ENCODE data around the gene RHOB.

Gene RHOB

DNA sequence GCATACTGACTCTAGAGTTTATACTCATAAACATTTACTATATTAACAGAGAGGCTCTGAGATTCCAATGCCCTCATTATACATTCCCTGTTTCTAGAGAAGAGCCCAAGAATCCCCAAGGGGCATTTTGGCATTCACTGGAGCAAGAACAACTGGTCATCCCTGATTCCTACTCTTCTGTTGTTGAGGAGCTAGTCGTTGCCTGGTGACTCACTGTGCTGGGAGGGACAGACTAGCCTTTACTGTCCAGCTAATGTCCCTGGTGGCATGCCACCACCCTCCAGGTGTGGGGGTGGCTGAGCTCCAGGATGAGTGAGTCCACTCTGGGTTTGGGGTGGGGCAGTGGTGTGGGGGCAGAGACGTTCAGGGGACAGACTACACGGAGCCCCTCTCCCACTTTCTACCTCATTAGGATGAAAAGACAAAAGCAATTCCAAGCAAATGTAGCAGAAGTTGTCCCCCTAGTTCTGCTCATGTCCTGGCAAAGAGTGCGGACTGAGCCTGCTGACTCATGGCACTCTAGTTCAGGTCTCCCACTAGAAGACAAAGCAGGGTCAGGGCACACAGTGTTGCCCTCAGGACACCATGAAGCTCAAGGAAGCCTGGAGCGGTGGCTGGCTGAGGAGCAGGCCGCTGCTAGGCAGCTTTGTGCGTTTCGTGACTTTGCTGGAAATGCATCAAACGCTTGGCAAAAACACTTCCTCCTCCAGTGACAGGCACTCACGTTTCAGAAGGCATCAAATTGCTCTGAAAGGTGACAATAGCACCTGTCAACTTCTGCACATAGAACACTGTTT lies 49.4 kb downstream of the RHOB start:
- no peak for TF ChIP-seq FOXP2 (optimal IDR thresholded peaks at IDR 0.05; ENCODE audit: borderline replicate concordance, extremely low read depth, extremely low read length, insufficient read depth)
- no peak for TF ChIP-seq POLR2AphosphoS5 (IDR thresholded peaks at IDR 0.05; ENCODE audit: low read depth, low read length)
- TF ChIP-seq, protein P1, sequence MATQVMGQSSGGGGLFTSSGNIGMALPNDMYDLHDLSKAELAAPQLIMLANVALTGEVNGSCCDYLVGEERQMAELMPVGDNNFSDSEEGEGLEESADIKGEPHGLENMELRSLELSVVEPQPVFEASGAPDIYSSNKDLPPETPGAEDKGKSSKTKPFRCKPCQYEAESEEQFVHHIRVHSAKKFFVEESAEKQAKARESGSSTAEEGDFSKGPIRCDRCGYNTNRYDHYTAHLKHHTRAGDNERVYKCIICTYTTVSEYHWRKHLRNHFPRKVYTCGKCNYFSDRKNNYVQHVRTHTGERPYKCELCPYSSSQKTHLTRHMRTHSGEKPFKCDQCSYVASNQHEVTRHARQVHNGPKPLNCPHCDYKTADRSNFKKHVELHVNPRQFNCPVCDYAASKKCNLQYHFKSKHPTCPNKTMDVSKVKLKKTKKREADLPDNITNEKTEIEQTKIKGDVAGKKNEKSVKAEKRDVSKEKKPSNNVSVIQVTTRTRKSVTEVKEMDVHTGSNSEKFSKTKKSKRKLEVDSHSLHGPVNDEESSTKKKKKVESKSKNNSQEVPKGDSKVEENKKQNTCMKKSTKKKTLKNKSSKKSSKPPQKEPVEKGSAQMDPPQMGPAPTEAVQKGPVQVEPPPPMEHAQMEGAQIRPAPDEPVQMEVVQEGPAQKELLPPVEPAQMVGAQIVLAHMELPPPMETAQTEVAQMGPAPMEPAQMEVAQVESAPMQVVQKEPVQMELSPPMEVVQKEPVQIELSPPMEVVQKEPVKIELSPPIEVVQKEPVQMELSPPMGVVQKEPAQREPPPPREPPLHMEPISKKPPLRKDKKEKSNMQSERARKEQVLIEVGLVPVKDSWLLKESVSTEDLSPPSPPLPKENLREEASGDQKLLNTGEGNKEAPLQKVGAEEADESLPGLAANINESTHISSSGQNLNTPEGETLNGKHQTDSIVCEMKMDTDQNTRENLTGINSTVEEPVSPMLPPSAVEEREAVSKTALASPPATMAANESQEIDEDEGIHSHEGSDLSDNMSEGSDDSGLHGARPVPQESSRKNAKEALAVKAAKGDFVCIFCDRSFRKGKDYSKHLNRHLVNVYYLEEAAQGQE (IDR thresholded peaks at IDR 0.05; ENCODE audit: insufficient read depth in 1 of 2, low read depth in 2 of 2, low read length in 2 of 2), result no peak
- TF ChIP-seq SIN3A (IDR thresholded peaks at IDR 0.05; ENCODE audit: borderline replicate concordance, insufficient read depth, low read length), result no peak
- TF ChIP-seq TAF1 (IDR thresholded peaks at IDR 0.05; ENCODE audit: borderline replicate concordance, insufficient read depth, low read length), result no peak

DNA sequence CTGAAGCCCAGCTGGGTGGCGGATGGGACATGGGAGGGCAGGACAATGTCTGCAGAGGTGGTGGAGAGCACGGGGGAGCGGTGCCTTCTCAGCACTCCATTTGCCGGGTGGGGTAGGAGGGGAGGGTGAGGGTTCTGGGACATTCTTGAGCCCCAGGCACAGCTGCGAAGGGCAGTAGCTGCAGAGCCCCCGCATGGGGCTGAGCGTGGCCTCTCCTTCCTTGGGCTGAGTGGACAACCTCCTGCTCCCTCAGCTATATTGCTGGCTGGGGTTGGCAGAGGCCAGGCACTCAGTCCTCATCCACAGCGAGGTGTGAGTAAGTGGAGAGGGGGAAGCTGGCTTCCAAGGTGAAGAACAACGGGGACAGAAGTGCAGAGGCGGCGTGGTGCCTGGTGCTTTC lies 50.1 kb downstream of the RHOB start:
- TF ChIP-seq TAF1 (IDR thresholded peaks at IDR 0.05; ENCODE audit: borderline replicate concordance, insufficient read depth, low read length) (no peak), POLR2AphosphoS5 (IDR thresholded peaks at IDR 0.05; ENCODE audit: low read depth, low read length) (no peak), SIN3A (IDR thresholded peaks at IDR 0.05; ENCODE audit: borderline replicate concordance, insufficient read depth, low read length) (no peak), FOXP2 (optimal IDR thresholded peaks at IDR 0.05; ENCODE audit: borderline replicate concordance, extremely low read depth, extremely low read length, insufficient read depth) (no peak)
- TF ChIP-seq, protein P1 (IDR thresholded peaks at IDR 0.05; ENCODE audit: insufficient read depth in 1 of 2, low read depth in 2 of 2, low read length in 2 of 2), result no peak

Measured in PFSK-1 (cell line).